Hypothalamus (tissue), 51 donors: ENCODE data around the gene UQCC5.

Source experiments
- DNase-seq, 51 donors: peaks; one replicate each; lab custom pipeline; 2025; lab: John Stamatoyannopoulos, UW

The UQCC5 gene, protein sequence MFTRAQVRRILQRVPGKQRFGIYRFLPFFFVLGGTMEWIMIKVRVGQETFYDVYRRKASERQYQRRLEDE

DNA sequence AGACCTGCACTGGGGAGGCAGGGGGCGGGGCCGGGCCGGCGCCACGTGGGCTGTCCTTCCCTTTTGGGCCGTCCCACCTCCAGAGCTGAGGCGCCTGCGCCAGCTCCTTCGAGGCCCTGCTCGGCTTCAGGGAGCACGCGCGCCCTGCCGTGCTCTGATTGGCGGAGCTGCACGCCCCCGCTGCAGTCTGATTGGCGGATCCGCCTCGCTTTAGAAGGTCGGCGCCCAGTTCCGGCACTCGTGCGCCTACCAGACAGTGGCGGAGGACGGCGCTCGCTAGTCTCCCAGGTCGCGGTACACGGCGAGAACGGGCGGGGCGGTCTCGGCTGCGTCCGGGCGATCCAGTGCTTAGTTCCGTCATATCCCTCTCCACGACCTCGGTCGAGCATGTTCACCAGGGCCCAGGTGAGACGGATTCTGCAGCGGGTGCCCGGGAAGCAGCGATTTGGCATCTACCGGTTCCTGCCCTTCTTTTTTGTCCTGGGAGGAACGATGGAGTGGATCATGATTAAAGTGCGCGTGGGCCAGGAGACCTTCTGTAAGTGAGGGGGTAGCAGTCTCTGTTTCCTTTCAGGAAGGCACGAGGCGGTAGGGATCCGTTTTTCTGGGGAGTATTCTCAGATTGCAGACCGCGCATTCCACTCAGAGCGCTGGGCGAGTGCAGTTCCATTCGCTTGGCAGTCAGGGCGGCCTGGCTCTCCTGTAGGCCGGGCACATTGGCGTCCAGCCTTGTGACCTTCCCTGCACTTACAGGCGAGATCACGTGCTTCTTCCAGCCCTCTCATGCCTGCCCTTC, at the start of gene UQCC5:
TSS of gene UQCC5 (plus strand) at position 237 of the 796 bp plus-strand sequence. CDS start at position 388, 151 bp downstream.
- DNase-seq = peak; percentile 46 to 98 (median 96)

DNA sequence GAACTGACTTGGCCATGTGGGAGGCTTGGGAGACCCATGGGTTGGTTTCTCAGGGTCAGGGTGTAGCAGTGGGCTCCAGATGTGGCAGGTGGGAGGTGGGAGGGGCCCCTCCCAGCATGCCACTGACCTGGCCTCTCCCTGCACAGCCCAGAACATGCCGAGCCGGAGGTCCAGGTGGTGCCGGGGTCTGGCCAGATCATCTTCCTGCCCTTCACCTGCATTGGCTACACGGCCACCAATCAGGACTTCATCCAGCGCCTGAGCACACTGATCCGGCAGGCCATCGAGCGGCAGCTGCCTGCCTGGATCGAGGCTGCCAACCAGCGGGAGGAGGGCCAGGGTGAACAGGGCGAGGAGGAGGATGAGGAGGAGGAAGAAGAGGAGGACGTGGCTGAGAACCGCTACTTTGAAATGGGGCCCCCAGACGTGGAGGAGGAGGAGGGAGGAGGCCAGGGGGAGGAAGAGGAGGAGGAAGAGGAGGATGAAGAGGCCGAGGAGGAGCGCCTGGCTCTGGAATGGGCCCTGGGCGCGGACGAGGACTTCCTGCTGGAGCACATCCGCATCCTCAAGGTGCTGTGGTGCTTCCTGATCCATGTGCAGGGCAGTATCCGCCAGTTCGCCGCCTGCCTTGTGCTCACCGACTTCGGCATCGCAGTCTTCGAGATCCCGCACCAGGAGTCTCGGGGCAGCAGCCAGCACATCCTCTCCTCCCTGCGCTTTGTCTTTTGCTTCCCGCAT, 49.2 kb upstream of the UQCC5 start:
- no peak for DNase-seq

DNA sequence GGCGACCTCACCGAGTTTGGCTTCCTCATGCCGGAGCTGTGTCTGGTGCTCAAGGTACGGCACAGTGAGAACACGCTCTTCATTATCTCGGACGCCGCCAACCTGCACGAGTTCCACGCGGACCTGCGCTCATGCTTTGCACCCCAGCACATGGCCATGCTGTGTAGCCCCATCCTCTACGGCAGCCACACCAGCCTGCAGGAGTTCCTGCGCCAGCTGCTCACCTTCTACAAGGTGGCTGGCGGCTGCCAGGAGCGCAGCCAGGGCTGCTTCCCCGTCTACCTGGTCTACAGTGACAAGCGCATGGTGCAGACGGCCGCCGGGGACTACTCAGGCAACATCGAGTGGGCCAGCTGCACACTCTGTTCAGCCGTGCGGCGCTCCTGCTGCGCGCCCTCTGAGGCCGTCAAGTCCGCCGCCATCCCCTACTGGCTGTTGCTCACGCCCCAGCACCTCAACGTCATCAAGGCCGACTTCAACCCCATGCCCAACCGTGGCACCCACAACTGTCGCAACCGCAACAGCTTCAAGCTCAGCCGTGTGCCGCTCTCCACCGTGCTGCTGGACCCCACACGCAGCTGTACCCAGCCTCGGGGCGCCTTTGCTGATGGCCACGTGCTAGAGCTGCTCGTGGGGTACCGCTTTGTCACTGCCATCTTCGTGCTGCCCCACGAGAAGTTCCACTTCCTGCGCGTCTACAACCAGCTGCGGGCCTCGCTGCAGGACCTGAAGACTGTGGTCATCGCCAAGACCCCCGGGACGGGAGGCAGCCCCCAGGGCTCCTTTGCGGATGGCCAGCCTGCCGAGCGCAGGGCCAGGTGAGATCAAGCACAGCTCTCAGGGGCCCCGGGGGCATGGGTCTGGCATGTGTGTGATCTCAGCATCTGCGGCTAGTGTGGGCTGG, 48.4 kb upstream of the UQCC5 start:
- no peak for DNase-seq

DNA sequence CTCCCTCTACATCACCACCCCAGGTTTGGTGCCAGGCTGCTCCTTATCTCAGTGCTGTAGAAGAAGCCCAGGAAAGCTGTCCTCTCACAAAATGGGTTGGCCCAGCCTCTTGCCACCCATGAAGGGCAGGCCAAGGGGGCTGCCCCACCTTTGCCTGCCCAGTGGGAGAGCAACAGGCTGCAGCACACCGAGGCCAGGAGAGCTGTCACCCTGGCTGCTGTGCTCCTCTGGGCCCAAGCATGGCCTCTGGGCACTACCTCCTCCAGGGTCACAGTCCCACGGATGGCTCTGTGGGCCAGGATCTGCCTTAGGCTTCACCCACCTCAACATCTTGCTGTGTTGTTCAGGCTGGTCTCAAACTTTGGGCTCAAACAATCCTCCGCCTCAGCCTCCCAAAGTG, 47.7 kb upstream of the UQCC5 start:
- no peak for DNase-seq

DNA sequence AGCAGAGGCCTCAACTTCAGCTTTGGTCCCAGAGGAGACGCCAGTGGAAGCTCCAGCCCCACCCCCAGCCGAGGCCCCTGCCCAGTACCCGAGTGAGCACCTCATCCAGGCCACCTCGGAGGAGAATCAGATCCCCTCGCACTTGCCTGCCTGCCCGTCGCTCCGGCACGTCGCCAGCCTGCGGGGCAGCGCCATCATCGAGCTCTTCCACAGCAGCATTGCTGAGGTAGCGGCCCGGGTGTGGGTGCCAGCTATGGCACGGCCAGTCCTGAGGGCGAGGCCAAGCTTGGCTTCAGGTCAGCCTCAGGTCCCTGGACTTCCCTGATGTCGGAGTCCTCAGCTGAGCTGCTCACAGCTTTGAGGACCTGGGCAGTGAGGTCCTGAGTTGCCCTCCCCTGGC, 47.0 kb upstream of the UQCC5 start:
- DNase-seq = no peak

DNA sequence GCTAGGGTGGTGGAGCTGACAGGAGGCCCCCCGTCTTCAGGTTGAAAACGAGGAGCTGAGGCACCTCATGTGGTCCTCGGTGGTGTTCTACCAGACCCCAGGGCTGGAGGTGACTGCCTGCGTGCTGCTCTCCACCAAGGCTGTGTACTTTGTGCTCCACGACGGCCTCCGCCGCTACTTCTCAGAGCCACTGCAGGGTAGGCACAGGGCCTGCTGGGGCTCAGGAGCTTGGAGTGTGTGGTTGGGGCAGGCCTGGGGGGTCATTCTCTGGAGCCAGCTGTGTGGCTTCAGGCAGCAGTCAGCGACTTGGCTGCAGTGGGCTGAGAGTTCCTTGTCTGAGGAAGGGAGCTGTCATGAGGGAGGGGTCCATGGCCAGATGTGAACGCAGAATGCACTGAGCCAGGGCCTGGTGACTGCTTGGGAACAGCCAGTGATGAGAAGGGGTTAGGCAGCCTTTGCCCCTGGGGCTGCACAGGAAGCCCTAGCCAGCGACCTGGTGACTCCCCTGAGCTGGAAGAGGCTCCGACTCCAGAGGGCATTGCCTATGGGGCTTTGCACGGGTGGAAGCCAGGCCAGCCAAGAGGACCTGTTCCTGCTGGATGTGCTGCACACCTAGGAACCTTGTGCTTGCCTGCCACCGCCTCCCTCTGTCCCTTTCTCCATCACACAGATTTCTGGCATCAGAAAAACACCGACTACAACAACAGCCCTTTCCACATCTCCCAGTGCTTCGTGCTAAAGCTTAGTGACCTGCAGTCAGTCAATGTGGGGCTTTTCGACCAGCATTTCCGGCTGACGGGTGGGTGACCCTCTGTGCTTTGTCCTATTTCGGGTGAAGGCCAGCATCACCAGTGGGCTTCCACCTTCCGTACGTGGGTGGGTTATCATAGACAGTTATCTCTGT, 46.1 kb upstream of the UQCC5 start:
- no peak for DNase-seq

DNA sequence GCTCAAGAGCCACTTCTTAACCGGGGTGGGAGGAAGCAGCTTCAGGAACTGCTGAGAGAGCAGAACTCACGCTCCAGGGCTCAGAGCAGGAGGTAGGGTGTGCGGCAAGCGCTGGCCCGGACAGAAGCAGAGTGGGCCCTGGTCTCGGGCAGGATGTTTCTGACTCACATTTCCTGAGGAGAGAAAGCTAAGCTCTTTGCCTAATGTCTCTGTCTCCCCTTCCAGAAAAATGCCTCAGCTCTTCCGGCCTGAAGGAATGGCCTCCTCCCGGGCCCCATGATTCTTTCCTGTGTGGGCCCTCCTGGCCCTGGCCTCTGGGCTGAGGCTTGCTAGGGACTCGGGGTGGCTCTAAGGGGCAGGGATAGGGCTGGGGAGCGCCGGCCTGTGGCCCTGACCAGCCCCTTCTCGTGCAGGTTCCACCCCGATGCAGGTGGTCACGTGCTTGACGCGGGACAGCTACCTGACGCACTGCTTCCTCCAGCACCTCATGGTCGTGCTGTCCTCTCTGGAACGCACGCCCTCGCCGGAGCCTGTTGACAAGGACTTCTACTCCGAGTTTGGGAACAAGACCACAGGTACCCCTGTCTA, 45.4 kb upstream of the UQCC5 start:
- peak in 5 of 51 donors; percentile 6 to 41 (median 10) for DNase-seq

DNA sequence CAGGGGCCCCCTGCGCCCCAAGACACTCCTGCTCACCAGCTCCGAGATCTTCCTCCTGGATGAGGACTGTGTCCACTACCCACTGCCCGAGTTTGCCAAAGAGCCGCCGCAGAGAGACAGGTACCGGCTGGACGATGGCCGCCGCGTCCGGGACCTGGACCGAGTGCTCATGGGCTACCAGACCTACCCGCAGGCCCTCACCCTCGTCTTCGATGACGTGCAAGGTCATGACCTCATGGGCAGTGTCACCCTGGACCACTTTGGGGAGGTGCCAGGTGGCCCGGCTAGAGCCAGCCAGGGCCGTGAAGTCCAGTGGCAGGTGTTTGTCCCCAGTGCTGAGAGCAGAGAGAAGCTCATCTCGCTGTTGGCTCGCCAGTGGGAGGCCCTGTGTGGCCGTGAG, 44.3 kb upstream of the UQCC5 start:
- DNase-seq = no peak

DNA sequence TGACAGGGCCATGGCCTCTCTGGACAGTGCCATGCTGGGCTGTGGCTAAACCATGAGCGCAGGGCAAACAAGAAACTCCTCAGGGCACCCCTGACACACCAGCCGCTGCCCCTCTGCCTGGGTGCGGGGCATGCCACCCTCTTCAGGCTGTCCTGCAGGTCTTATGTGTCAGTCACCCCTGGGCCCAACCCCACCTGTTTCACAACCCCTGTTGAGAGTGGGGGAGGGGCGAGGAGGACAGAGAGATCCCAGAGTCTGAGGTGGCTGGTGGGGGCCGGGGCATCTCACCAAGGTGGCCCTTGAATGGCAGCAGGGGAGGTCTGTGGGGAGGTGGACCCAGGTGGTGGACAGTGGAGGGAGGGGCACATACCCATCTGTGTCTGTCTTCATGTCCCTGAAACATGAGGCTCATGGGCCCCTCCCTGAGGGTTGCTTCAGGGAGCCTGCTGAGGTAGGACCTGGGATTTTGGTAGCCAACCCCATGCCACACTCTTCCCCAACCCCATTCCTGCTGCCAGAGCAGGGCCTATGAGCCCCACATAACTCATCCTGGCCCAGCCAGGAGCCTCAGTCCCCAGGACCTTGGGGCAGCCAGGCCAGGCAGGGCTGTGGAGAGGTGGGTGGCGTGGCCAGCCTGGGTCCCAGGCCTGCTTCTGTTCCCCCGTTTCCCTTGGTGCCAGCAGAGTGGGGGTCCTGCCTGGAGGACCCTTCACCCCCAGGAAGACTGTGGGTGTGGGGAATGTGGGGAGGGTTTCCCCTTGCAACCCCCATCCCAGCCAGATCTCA, 43.0 kb upstream of the UQCC5 start:
- DNase-seq = no peak

DNA sequence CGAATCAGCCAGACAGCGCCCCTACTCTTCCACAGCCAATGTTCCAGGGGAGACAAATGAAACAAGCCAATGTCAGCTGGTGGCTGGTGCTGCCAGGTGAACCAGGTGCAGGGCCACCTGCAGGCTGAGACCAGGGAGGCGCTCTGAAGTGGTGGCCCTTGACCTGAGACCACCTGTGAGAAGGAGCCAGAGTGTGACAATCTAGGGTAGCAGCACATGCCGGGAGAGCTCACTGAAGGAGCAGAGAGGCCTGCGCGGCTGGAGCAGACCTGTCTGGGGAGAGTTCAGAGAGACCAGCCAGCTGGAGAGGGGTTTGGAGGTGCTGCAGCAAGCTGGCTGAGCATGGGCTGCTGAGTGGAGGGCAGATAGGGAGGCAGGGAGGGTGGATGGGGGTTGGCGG, 42.0 kb upstream of the UQCC5 start:
- no peak for DNase-seq

DNA sequence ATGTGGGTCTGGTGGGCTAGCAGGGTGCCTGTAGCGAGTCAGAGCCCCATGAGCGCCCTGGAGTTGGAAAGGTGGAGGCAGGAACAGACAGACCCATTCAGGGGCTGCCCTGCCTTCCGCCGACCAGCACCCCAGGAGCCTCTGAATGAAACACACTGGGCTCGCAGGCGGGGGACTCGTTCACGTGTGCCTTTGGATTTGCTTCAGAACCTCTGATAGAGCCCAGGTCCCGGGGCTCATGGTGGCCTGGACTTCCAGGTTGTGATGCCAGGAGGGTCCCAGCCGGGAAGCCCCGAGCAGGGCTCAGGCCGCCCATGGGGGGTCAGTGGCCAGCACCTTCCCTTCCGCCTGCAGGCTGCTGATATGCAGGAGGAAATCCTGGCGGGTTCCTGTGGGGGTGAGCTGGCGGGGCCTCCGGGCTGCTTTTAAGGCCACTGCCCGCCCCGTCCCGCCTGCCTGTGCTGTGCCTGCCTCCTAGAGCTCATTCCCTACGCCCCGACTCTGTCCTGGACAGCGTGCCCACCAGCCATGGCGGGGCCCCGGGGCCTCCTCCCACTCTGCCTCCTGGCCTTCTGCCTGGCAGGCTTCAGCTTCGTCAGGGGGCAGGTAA, 41.4 kb upstream of the UQCC5 start, which contains the start of gene STAB1:
TSS of gene STAB1 (plus strand) at position 453 of the 610 bp plus-strand sequence. CDS start at position 529, 76 bp downstream.
- peak in 2 of 51 donors; percentile 7 to 9 for DNase-seq

DNA sequence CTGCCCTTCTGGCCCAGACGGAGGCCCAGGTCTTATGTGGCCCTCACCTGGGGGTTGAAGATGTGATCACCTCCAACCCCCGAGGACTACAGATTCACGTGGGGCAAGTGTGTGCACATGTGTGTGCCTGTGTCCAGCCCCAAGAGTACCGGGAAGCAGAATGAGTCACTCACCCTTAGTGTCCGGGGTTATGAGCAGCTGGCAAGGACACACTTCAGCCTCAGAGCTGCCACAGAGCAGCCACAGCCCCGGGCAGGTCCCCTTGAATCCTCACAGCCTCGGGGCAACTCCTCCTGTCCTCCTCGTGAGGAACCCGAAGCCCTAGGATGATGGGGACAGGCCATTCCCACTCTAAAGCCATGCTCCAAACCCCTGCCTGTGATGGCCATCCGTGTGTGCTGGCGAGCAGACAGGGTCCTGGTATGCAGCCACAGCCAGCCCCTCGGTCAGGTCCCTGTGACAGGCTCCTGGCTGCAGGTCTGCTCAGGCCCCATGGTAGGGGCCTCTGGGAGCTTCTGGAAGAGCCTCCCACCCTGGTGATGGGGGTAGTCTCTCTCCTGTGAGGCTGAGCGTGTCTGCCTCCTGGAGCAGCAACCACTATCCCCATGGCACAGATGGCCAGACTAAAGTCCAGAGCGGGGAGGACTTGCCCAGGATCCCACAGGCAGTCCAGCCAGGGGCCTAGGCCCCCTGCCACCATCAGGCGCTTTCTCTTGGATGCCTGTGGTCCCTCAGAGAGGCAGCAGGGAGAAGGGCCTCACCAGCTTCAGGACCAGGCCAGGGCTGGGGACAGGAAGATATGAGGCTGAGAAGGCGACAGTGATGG, 40.4 kb upstream of the UQCC5 start:
- DNase-seq = no peak

DNA sequence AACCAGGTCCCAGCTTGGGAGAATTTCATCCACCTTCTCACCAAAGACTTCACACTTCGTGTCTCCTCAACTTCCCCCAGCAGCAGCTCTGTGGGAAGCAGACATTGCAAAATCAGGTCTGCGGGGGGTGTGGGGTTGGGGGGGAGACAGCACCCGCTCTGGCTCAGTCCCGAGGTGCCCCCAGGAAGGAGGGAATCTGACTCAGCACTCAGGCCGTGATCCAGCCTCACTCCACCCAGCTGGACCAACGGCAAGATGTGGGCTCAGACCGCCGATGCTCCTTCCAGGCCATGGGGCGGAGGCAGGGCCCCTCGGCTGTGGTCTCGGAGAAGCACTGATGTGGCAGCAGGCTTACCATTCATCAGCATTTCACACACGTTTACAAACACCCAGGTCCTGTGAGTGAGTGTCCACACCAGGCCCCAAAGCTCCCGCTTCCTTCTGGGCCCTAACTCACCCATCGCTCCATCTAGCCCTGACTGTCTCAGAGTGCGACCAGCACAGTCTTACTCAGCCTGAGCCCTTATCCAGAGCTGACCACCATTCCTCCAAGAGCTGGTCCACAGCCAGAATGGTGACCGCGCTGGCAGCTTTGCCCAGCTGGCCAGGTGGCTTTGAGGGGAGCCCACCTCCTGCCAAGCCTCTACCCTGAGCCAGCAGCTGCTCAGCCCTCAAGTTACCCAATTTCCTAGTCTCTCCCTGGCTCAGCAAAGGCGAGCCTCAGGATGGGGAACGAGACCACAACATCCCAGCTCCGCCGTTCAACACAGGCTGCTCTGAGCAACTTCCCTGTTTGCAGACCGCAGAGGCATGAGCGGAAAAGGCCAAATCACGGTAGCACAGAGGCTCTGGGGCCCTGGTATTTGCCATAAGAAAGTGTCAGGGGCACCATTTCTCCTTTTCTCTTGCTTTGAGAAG, 38.0 kb upstream of the UQCC5 start:
- peak in 26 of 51 donors; percentile 8 to 59 (median 25) for DNase-seq

DNA sequence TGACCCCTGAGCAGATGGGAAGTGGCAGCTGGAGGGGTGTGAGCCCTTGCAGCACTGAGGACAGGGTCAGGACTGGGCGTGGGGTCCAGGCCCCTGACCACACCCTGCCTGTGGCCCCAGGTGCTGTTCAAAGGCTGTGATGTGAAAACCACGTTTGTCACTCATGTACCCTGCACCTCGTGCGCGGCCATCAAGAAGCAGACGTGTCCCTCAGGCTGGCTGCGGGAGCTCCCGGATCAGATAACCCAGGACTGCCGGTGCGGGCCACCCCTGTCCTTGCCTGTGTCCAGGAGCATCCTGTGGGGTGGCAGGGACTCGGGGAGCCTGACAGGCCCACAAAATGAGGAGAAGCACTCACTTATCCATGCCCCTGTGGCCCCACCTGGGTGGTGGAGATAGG, 35.4 kb upstream of the UQCC5 start:
- no peak for DNase-seq

DNA sequence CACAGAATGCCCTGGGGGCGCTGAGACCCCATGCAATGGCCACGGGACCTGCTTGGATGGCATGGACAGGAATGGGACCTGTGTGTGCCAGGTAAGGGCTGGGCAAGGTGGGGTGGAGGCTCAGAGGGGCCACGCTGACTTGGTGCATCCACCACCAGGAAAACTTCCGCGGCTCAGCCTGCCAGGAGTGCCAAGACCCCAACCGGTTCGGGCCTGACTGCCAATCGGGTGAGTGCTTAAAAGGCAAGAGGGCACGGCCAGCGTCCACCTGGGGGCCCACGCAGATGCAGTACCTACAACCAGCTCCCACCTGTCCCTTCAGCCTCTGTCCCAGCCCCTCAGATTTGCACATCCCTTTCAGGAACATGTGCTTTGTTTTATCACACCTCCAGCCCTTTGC, 34.4 kb upstream of the UQCC5 start:
- DNase-seq = no peak

DNA sequence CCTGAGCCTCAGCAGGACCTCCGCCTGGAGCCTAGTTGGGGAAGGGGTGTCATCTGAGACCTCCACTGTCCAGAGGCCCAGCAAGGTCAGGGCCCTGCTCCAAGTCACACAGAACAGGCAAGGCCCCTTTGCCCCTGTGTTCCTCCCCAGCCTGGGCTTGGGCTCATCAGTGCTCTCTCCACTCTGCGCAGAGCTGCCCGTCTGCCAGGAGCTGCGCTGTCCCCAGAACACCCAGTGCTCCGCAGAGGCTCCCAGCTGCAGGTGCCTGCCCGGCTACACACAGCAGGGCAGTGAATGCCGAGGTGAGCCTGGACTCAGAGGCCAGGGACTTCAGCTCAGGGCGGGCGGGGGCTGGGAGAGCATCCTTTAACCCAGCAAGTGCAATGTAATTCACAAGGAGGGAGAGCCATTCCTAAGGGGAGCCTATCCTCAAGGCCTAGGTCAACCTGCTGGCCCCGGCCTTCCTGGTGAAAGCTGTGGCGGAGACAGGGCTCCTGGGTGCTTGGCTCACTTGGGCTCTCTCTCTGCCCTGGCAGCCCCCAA, 33.5 kb upstream of the UQCC5 start:
- DNase-seq = no peak
